NCI-H69 (cell line): ENCODE data around the gene MIEF1.

ENCODE experiments used
- DNase-seq: peaks from one replicate; lab custom pipeline; 2025; lab: John Stamatoyannopoulos, UW

MIEF1 gene

DNA sequence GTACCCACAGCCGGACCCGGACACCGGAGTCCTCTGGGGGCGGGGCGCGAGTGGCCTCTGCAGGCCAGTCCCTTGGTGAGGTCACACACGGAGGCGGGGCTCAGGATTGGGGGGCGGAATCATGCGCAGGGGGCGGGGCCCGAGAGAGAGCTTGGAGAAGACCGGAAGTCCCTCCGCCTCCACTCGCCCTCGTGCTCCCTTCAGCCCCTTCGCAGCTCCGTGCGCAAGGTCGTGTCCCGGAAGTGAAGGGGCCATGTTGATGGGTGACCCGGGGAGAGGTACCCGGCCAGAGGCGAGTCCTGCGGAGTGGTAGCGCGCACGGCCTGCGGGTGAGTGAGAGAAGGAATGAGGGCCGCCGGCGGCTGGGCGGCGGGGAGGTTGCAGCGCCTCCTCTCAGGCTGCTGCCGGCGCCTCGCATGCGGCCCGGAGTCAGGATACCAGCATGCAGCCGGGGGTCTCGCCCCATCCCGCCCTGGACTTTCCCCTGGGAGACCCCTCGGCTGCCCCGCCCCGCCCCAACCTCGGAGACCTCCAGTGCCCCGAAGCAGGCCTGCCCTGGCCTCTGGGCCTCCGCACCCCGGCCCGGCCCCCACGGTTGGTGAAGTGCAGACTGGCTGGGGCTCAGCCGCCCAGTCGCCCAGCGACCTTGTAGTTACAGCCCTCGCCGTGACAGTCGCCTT, at the start of gene MIEF1:
TSS of gene MIEF1 (plus strand) at position 182 of the 680 bp plus-strand sequence. CDS start 9,005 bp downstream, outside the sequence.
- peak; percentile 98 for DNase-seq

DNA sequence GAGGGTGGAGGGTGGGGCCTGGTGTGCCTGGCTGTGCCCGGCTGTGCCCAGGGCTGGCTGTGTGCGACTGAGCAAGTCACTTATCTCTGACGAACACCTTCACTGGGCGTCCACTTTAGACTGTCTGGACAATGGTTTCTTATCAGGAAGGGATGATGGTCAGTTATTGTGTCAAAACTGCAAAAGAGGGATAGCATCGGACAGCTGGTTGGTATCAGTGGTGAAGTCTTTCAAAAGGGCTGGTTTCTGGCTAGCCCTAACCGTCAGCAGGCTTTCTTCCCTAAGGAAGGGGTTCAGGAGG, 49.4 kb upstream of the MIEF1 start:
- no peak for DNase-seq

DNA sequence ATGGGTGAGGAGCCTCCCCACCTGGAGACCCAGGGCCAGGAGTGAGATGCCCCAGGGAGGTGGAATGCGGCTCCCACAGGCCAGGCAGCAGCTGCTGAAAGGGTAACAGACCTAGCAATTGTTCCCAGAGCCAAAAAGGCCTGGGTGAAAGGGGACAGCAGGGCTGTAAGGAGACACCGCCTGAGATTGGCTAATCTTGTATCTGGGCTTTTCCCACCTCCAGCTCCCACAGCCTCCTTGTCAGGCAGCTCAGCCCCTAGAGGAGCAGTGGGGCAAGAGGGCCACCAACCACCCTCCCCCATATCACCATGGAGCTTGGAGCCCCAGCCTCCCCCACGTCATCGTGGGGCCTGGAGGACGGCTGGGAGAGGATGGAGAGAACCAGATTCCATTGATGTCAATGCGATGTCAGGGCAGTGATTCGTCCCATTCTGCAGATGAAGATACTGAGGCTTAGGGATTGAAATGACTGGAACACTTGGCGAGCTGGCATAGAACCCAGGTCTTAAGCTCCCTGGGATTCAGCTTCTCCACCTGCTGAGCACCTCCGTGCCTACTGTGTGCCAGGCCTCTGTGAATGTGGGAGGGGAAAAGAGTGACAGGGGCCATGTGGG, 48.2 kb upstream of the MIEF1 start:
- DNase-seq = peak; percentile 20

DNA sequence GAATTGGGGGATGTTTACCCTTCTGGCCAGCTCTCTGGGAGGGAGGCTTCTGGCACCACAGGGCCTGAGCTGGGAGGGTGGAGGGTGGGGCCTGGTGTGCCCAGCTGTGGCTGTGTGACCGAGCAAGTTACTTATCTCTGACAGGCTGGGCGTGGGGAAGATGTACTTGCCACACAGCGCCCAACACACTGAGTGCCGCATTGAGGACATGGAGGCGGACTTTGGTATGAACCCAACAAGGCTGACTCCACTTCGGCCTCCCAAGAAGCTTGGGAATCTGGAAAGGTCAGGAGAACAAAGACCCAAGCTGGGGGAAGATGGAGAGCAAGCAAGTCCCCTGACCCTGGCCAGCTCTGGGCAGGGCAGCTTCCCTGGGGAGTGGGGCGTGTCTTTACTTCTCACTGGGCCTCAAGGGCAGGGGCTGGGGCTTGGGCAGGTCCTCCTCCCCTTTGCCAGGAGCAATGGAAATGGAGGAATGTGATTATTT, 47.7 kb upstream of the MIEF1 start:
- DNase-seq = peak; percentile 37

GRCh38 chr22:39456522-39457197, 45.4 kb upstream of the MIEF1 start, which contains the start of gene MGAT3:
TSS of gene MGAT3 (plus strand) at chr22:39457012. CDS start at chr22:39487348, 30,336 bp downstream.
- peak; percentile 47 for DNase-seq

DNA sequence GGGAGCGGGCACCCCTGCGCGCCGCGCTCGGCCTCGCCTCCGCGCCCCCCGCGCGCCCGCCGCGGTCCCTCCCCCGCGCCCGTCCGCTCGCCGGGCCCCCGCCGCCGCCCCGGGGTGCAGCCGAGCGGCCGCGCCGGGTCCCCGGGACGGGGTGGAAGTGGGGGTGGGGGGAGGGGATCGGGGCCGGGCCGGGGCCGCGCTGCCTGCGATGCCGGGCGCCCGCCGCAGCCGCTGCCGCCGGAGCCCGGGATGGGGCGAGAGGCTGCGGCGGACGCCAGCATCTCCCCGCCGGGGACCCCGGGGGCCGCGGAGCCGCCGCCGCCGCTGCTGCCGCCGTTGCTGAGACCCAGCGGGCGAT, 44.9 kb upstream of the MIEF1 start:
- peak; percentile 47 for DNase-seq

- DNase-seq = peak; percentile 35
Measured at GRCh38 chr22:39457556-39458443, 44.3 kb upstream of the MIEF1 start.

- no peak for DNase-seq
Measured at GRCh38 chr22:39458444-39459083, 43.5 kb upstream of the MIEF1 start.

GRCh38 chr22:39459681-39460080, 42.4 kb upstream of the MIEF1 start:
- DNase-seq = no peak

DNA sequence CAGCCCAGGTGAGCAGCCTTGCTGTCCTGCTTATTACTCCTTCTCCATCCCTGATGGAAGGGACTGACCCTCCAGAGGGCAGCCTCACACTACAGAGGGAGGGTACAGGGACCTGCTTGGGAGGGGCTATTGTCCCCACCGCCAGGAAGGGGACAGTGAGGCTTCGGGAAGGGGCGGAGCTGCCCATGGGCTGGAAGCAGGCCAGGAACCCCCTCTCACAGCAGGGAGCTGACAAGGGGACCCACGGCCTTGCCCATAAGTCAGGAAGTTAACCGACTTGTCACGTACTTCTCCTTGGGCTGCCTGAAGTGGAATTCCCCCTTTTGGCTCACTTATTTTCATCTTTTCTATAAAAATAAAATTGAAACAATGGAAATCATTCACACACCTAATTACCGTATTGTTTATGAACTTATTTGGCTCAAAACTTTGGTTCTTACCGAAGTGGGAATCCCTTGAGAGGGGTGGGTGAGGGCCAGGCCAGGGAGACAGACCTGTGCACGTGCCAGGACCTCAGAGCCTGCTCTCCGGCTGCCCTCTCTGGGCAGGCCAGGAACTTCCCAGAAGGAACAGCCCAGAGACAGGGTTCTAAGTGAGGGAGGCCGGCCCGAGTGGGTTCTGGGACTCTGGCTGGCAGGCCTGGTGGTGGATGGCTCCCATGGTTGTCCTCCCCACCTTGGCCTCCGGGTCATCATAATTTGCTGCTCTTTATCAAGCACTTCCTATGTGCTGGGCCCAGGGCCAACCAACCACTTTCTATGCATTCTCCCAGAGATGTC, 39.5 kb upstream of the MIEF1 start:
- no peak for DNase-seq

DNA sequence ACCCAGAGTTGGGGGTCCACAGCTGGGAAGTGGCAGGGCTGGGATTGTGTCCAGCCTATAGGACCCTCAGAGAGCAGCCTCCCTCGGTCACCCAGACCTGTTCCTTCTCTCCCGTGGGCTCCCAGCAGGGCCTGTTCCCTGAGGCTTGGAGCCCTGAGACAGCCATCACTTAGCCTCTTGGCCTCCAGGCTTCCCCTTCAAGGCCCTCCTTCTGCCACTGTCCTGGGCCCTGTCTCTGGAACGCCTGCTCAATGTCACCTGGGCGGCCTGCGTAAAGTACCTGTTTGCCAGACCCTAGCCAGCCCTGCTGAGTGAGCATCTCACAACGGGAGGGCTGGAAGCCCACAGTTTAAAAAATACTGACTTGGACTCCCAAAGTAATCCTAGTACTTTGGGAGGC, 38.8 kb upstream of the MIEF1 start:
- no peak for DNase-seq

GRCh38 chr22:39463931-39464390, 38.1 kb upstream of the MIEF1 start:
- DNase-seq = no peak

DNA sequence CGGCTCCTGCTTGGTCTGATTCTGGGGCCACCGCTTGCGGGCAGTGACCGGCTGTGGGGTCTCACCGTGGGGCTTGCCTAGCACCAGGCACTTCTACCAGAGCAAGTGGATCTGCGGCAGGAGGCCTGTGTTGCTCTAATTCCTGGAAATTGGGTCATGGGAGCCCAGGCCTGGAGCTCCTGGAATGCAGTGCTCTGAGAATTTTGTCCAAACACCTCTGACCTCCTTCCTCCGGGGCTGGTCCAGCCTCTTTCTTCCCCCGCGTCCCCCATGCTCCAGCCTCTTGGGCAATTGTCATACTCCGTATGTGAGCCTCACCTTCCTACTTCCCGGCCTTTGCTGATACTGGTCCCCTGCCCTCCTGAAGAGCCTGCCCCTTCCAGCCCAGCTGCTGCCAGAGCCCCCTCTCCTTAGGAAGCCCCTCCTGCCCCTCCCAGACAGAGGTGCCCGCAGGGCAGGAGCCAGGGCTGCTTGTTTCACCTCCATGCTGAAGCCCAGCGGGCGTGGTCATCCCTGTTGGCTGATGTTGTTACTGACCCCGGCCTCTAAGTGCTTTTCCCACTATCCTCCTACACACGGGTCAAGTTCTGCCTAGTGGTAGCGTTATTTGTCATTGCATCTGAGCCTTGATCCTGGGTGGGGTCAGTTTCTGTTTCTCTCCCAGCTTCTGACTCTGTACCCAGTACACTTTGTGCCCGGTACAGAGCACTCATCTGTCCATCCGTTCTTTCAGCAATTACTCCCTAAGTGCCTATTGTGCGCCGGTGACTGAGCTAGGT, 35.7 kb upstream of the MIEF1 start:
- DNase-seq = no peak

DNA sequence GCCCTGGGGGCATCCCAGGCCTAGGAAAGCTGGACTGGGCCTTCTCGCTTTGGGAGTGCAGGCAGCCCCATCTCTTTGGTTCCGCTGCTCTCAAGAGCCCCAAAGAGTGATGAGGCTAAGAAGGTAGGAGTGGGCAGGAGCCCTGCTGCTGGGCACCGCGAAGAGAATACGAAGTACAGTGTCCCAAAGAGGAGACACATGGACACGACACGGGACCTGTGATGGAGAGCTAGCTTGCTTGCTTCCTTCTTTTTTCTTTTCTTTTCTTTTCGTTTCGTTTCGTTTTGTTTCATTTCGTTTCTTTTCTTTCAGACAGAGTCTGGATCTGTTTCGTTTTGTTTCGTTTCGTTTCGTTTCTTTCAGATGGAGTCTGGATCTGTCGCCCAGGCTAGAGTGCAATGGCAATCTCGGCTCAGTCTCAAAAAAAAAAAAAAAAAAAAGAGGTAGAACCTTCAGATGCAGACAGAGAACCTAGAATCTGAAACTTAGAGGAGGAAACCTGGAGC, 34.6 kb upstream of the MIEF1 start:
- DNase-seq = no peak

DNA sequence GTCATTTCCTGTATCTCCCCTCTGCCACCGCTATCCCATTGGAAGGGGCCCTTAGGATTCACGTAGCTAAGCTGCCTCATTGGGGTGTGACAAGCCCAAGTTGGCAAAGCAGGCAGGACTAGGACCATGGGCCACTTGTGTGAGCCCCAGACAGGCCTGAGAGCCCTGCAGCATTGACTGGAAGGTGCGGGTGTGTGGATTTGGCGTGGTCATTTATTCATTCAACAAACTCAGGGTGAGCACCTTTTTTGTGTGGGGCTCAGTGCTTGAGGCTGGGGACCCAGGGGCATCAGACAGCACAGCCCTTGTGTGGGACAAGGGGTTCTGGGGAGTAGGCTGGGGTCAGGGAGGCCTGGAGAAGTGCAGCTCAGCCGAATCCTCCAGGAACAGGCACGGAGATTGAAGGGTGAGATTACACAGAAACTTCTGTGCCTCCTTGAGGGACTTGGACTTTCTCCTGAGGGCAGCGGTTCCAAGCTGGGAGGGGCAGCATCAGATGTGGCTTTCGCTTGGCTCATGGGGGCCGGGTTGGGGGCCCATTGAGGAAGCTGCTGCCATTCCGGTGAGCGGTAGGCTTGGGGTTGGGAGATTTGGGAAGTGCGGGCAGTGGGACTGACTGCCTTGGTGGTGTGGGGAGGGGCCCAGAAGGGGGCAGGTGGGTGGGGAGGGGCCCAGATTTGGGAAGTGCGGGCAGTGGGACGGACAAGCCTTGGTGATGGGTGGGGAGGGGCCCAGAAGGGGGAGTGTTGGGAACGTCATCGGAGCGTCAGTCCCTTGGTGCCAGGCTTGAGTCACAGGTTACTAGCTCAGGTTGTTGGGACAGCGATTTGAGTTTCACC, 33.4 kb upstream of the MIEF1 start:
- DNase-seq = no peak

DNA sequence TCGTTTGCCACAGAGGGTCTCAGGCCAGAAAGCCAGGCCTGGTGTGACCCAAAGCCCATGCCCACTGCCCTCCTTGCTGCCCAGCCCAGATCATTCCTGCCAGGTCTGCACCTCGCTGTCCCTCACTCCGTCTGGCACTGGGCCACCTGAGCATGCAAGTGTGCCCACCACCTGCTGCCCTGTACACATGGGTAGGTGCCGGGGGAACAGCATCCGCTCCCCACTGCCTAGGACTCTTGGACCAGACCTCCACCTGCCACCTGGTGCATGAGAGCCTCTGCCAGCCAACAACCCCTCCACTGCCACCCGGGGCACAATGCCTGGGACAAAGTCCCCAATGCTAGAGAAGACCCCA, 32.8 kb upstream of the MIEF1 start:
- DNase-seq = peak; percentile 32

DNA sequence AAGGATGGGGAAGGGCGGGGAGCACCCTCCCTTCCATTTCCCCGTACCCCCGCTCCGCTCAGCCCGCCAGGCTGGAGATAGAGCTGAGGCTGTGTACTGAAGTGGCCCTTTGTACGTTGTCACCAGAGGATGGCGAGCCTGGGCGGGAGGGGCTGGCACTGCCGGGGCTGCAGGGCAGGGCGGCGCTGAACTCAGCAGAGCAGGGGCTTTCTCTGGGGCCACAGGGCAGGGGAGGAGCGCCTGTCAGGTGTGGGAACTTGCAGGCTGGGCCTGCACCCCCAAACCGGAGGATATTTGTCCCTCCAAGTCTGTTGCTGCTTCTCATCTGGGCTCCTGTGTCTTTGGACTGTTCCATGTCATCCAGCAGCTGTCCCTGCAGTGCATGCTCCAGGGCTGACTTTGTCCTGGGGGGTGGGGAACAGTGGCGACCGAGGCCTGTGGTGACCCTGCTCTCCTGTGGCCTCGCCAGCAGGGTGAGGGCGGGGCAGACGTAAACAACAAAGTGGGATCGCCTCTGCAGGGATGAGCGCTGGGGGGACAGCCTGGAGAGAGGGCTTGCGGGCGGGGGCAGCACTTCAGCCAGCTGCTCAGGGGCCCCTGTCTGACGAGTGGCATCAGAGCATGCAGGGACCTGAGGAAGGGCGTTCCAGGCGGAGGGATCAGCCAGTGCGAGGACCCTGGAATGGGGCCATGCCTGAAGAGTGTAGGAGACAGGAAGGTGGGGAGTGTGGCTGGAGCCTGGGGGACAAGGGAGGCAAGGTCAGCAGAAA, 32.2 kb upstream of the MIEF1 start:
- DNase-seq = no peak
